Esophagus muscularis mucosa (tissue), 4 donors: ENCODE measurements around the gene ATP5F1A. TPM values are rescaled to one million over a fixed set of nuclear protein-coding genes. Genes with fewer than 3 reads are reported as not detected.

Experiments used
- DNase-seq: peaks from one replicate; pipeline ENCODE4 v3.0.0-alpha.2; 2017; ENCODE audit errors: extremely low spot score
- H3K27ac ChIP-seq, 4 donors: fragments of 200-600 bp; sonication (generic); replicated peaks in 1 of 4; 1 replicate in 3 of 4; 2 replicates in 1 of 4; pipeline ENCODE4 v1.5.1; 2016 to 2019; ENCODE audit warnings: mild to moderate bottlenecking in 1 of 4
- H3K27me3 ChIP-seq, 4 donors: fragments of 200-600 bp; sonication (generic); one replicate each; pipeline versions ENCODE4 v1.5.1 to v1.6.0; 2016 to 2019
- H3K36me3 ChIP-seq, 4 donors: fragments of 200-600 bp; sonication (generic); one replicate each; pipeline ENCODE4 v1.5.1; 2016 to 2019
- H3K4me1 ChIP-seq, 4 donors: fragments of 200-600 bp; sonication (generic); one replicate each; pipeline ENCODE4 v1.5.1; 2016 to 2019
- H3K4me3 ChIP-seq, 4 donors: fragments of 200-600 bp; sonication (generic); 1 replicate in 2 of 4; 2 replicates in 2 of 4; pipeline ENCODE4 v1.5.1; 2016 to 2019; ENCODE audit warnings: mild to moderate bottlenecking in 4 of 4, moderate library complexity in 1 of 4
- H3K9me3 ChIP-seq, 4 donors: fragments of 200-600 bp; sonication (generic); 1 replicate in 3 of 4; 2 replicates in 1 of 4; pipeline ENCODE4 v1.5.1; 2016 to 2019
- EP300 ChIP-seq: sonication (generic); formaldehyde crosslinking; IDR thresholded peaks from one replicate; pipeline ENCODE4 v1.6.1; 2017; ENCODE audit warnings: antibody characterized with exemption
- POLR2A ChIP-seq: fragments of 450-650 bp; IDR thresholded peaks from one replicate; pipeline ENCODE4 v1.6.1; 2017; ENCODE audit warnings: antibody characterized with exemption, moderate library complexity, mild to moderate bottlenecking, low read depth
- POLR2AphosphoS5 ChIP-seq, 2 donors: sonication (generic); formaldehyde crosslinking; IDR thresholded peaks; one replicate each; pipeline ENCODE4 v1.6.1; 2017; ENCODE audit warnings: antibody characterized with exemption in 2 of 2
- WGBS: methylation state at CpG from one replicate; pipeline ENCODE4 v1.1.5; 2018; 5-methylcytosine and 5-hydroxymethylcytosine counted together
- intact Hi-C: fragments of 100-400 bp; cut with DNase I; formaldehyde crosslinking; loops from one replicate; pipeline ENCODE4 v1.15.1; 2023
- total RNA-seq, 4 donors: library from RNA; depleted of rRNA; stranded (reverse); fragments of >200 nt; gene quantifications; one replicate each; pipeline versions ENCODE4 v1.1.0 to v1.2.1, GENCODE V29; 2016
- TF ChIP-seq, protein P1 (sequence below), 3 experiments: fragments of 200-600 bp in 2 of 3; fragments of 450-650 bp in 1 of 3; sonication (generic) in 2 of 3; IDR thresholded peaks; one replicate each; pipeline ENCODE4 v1.5.1; 2017 to 2019; ENCODE audit warnings: antibody characterized with exemption in 3 of 3, mild to moderate bottlenecking in 2 of 3, moderate library complexity in 1 of 3

The ATP5F1A gene
- total RNA-seq, 4 donors from 2014 or later, result 417 to 545 (median 470) TPM

DNA sequence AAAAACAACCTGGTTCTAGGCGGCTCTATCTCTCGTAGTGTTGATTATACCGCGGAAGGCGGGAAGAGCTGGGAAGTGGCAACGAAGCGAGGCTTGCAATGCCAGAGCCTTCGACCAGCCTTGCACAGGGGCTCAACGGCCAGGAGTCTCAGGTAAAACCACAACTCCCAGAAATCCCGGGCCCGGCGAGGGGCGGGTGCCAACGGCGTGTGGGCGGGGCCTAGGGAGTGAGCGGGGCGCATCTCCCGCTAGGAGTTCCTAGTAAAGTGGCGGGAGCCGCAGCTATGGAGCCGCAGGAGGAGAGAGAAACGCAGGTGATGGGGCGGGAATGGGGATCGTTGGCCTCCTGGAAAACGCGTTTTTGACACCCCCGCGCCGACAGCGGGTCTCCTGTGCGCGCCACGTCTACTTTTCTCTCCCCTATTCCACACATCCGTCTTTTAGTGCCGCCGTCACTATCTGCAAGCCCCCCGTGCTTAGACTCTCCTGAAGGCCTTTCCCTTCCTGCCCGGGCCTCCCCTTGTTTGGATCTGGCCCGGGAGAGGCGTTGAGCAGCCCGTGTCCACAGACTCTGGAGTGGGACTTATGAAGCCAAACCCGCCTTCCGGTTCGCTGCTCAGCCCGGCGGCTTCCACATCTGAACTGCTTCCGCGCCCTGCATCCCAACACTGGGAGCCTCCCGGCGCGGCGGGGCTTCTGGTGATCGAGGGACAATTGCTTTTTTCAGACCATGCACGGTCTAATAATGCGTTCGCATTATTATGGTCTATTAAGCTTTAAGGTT, 6.2 kb upstream of the ATP5F1A start, which contains the start of gene HAUS1:
HAUS1 (plus strand) TSS at position 258 of the 784 bp plus-strand sequence; CDS start at position 285, 27 bp downstream.
- Histone ChIP-seq H3K36me3 (peaks cover 0 to 25% (median 5%) of the 10 kb centered on the region in 4 donors), H3K9me3 (no peaks in the 10 kb centered on the region), H3K4me1 (peaks cover 4 to 21% (median 18%) of the 10 kb centered on the region in 4 donors), H3K27me3 (no peaks in the 10 kb centered on the region), H3K4me3 (peak within 1 kb of the TSS; percentile 76 to 93 (median 83)), H3K27ac (peak within 1 kb of the TSS; percentile 85 to 91 (median 88))
- DNase-seq, result peak; percentile 97
- under 1% methylated on average over 35 of the region's 57 CpGs for WGBS
- TF ChIP-seq, protein P1, sequence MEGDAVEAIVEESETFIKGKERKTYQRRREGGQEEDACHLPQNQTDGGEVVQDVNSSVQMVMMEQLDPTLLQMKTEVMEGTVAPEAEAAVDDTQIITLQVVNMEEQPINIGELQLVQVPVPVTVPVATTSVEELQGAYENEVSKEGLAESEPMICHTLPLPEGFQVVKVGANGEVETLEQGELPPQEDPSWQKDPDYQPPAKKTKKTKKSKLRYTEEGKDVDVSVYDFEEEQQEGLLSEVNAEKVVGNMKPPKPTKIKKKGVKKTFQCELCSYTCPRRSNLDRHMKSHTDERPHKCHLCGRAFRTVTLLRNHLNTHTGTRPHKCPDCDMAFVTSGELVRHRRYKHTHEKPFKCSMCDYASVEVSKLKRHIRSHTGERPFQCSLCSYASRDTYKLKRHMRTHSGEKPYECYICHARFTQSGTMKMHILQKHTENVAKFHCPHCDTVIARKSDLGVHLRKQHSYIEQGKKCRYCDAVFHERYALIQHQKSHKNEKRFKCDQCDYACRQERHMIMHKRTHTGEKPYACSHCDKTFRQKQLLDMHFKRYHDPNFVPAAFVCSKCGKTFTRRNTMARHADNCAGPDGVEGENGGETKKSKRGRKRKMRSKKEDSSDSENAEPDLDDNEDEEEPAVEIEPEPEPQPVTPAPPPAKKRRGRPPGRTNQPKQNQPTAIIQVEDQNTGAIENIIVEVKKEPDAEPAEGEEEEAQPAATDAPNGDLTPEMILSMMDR (IDR thresholded peaks at IDR 0.05), result no peak
- TF ChIP-seq POLR2AphosphoS5 (IDR thresholded peaks at IDR 0.05) (peak; percentile 83 to 86), EP300 (no peak), POLR2A (no peak)
- intact Hi-C loops, result no loop called here

DNA sequence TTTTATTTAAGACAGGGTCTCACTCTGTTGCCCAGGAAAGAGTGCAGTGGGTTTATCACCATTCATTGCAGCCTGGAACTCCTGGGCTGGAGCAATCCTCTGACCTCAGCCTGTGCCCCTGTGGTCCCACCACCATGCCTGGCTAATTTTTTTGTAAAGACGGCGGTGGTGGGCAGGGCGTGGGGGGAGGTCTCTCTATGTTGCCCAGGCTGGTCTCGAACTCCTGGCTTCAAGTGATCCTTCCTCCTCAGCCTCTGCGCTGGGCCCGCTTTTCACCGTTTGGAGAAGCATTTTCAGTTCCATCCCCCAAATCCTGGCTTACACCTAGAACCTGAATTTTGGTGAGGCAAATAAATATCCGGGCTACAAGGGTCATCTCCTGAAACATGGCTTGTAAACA, 1.4 kb upstream of the ATP5F1A start:
- H3K9me3 ChIP-seq, result no peaks in the 10 kb centered on the region
- DNase-seq, result no peak
- peaks cover 28 to 43% (median 41%) of the 10 kb centered on the region in 4 donors for H3K4me1 ChIP-seq
- H3K36me3 ChIP-seq, result peaks cover 1 to 5% (median 3%) of the 10 kb centered on the region in 4 donors
- WGBS, result 96% methylated on average over 8 of the region's 8 CpGs
- H3K4me3 ChIP-seq, result no peak overlapping the region
- intact Hi-C loops, result no loop called here
- no peaks in the 10 kb centered on the region for H3K27me3 ChIP-seq
- TF ChIP-seq POLR2AphosphoS5 (IDR thresholded peaks at IDR 0.05) (no peak), POLR2A (no peak)
- TF ChIP-seq, protein P1 (IDR thresholded peaks at IDR 0.05), result no peak
- H3K27ac ChIP-seq, result no peak overlapping the region

DNA sequence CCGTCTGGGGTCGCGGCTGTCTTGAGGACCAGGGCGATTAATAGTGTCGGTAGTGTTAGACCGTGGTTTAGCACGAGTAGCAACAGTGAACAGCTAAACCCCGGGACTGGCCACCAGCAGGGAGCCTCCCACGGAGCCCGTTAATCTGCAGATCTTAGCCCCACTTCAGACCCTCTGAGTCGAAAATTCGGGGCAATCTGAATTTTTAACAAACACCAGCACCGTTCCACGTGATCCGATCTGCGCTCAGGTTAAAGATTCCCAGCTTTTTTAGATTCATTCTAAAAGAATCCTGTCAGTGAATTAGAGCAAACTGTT, 479 bp upstream of the ATP5F1A start:
- H3K27me3 ChIP-seq, result no peaks in the 10 kb centered on the region
- H3K4me1 ChIP-seq, result peaks cover 30 to 46% (median 44%) of the 10 kb centered on the region in 4 donors
- peaks cover 5 to 14% (median 12%) of the 10 kb centered on the region in 4 donors for H3K36me3 ChIP-seq
- H3K9me3 ChIP-seq, result no peaks in the 10 kb centered on the region
- no peak for DNase-seq
- H3K27ac ChIP-seq, result peak overlapping the region; percentile 85 to 98 (median 91)
- 18% methylated on average over 14 of the region's 16 CpGs for WGBS
- intact Hi-C loops, result no loop called here
- TF ChIP-seq EP300 (no peak), POLR2A (no peak)
- H3K4me3 ChIP-seq, result peak overlapping the region; percentile 77 to 97 (median 82)

DNA sequence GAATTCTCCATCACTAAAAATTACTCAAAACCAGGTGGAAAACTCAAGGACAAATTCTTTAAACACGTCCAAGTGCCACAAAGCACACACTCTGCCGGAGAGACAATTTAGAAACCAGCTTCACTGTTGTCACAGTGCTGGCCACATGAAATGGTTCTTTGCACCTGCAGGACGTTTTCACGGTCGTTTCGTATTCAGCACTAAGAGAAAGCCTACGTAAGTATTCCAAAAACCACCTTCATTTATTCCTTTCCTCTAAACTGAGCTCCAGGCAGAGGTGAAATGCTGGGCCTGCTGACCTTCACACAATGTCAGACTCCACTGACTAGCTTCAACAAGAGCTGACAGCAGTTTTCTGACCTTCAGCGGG, 680 bp downstream of the ATP5F1A start:
- Histone ChIP-seq H3K36me3 (peaks cover 5 to 26% (median 24%) of the 10 kb centered on the region in 4 donors), H3K27me3 (no peaks in the 10 kb centered on the region), H3K4me3 (peak overlapping the region; percentile 77 to 97 (median 82)), H3K9me3 (no peaks in the 10 kb centered on the region), H3K4me1 (peaks cover 39 to 57% (median 53%) of the 10 kb centered on the region in 4 donors), H3K27ac (peak overlapping the region; percentile 85 to 98 (median 91))
- TF ChIP-seq POLR2AphosphoS5 (IDR thresholded peaks at IDR 0.05), result no peak
- TF ChIP-seq, protein P1 (IDR thresholded peaks at IDR 0.05), result no peak
- no peak for TF ChIP-seq POLR2A
- TF ChIP-seq EP300, result no peak
- DNase-seq, result no peak
- 0% methylated on average over 8 of the region's 8 CpGs for WGBS
- intact Hi-C loops, result no loop called here

DNA sequence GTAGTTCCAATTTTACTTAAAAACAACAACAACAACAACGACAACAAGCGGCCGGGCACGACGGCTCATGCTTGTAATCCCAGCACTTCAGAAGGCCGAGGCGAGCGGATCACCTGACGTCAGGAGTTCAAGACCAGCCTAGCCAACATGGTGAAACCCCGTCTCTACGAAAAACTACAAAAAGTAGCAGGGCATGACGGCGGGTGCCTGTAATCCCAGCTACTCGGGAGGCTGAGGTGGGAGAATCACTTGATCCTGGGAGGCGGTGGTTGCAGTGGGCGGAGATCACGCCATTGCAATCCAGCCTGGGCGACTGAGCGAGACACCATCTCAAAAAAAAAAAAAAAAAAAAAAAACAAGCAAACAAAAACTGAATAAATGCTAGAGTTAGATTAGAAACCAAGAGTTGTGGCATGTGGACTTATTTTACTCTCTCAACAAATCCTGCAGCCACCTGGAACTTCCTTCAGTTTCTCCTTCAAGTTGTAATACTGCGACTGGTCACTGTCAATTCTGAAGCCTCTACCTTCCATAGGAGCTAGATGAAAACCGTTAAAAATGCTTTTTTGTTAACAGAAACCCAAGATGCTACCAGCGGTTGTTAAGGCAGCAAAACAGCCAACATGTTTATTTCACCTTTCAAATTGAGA, 1.3 kb downstream of the ATP5F1A start:
- peaks cover 5 to 32% (median 29%) of the 10 kb centered on the region in 4 donors for H3K36me3 ChIP-seq
- peak overlapping the region; percentile 85 to 98 (median 91) for H3K27ac ChIP-seq
- H3K9me3 ChIP-seq, result no peaks in the 10 kb centered on the region
- peaks cover 42 to 63% (median 60%) of the 10 kb centered on the region in 4 donors for H3K4me1 ChIP-seq
- intact Hi-C loops, result no loop called here
- TF ChIP-seq POLR2A (no peak), POLR2AphosphoS5 (IDR thresholded peaks at IDR 0.05) (no peak), EP300 (no peak)
- TF ChIP-seq, protein P1 (IDR thresholded peaks at IDR 0.05), result no peak
- no peaks in the 10 kb centered on the region for H3K27me3 ChIP-seq
- 46% methylated on average over 22 of the region's 22 CpGs for WGBS
- peak overlapping the region; percentile 77 to 97 (median 82) for H3K4me3 ChIP-seq
- DNase-seq, result no peak
